Neural progenitor cell (in vitro differentiated cells): Measurements from ENCODE around the gene MYO1B. TPM values are rescaled to one million over a fixed set of nuclear protein-coding genes. Genes with fewer than 3 reads are reported as not detected.

Experiments used
- DNase-seq: peaks from one replicate; pipeline ENCODE4 v3.0.0-alpha.2; 2016; ENCODE audit warnings: low spot score
- H2AFZ ChIP-seq: fragments of 200-600 bp; sonication (generic); replicated peaks from 2 replicates; pipeline ENCODE4 v1.6.1; 2016; ENCODE audit warnings: antibody characterized with exemption
- H3F3A ChIP-seq: fragments of 200-600 bp; sonication (generic); 2 replicates; pipeline ENCODE4 v1.6.1; 2016; ENCODE audit warnings: antibody characterized with exemption, low read depth
- H3K27ac ChIP-seq: fragments of 200-600 bp; sonication (generic); 2 replicates; pipeline ENCODE4 v1.5.1; 2016; ENCODE audit warnings: mild to moderate bottlenecking
- H3K27me3 ChIP-seq: fragments of 200-600 bp; sonication (generic); 2 replicates; pipeline ENCODE4 v1.6.1; 2016; ENCODE audit warnings: mild to moderate bottlenecking, moderate library complexity
- H3K36me3 ChIP-seq: fragments of 200-600 bp; sonication (generic); 2 replicates; pipeline ENCODE4 v1.5.1; 2016
- H3K4me1 ChIP-seq: fragments of 200-600 bp; sonication (generic); 2 replicates; pipeline ENCODE4 v1.6.1; 2016; ENCODE audit warnings: mixed run types
- H3K4me2 ChIP-seq: fragments of 200-600 bp; sonication (generic); 2 replicates; pipeline ENCODE4 v1.6.1; 2016
- H3K4me3 ChIP-seq: fragments of 200-600 bp; sonication (generic); 2 replicates; pipeline ENCODE4 v1.5.1; 2016
- H3K79me2 ChIP-seq: fragments of 200-600 bp; sonication (generic); 2 replicates; pipeline ENCODE4 v1.6.1; 2016; ENCODE audit warnings: low read depth
- H3K9ac ChIP-seq: fragments of 200-600 bp; sonication (generic); 2 replicates; pipeline ENCODE4 v1.6.1; 2016
- H3K9me3 ChIP-seq: fragments of 200-600 bp; sonication (generic); 2 replicates; pipeline ENCODE4 v1.5.1; 2016; ENCODE audit warnings: low read depth
- H4K20me1 ChIP-seq: fragments of 200-600 bp; sonication (generic); 2 replicates; pipeline ENCODE4 v1.6.1; 2016; ENCODE audit warnings: low read depth
- H3K27ac Mint-ChIP-seq: 3 replicates; pipeline ENCODE4 v1.8.0; 2021; ENCODE audit warnings: mixed read lengths
- H3K27me3 Mint-ChIP-seq: 2 replicates; pipeline ENCODE4 v1.8.0; 2022; ENCODE audit warnings: low read depth, mild to moderate bottlenecking, inconsistent platforms, moderate library complexity, mixed read lengths; ENCODE audit not compliant: insufficient read depth
- H3K36me3 Mint-ChIP-seq: 3 replicates; pipeline ENCODE4 v1.8.0; 2021; ENCODE audit warnings: mixed read lengths
- H3K4me1 Mint-ChIP-seq: 3 replicates; pipeline ENCODE4 v1.8.0; 2021; ENCODE audit warnings: mixed read lengths
- H3K4me3 Mint-ChIP-seq: 3 replicates; pipeline ENCODE4 v1.8.0; 2021; ENCODE audit warnings: mild to moderate bottlenecking, moderate library complexity, mixed read lengths
- H3K9me3 Mint-ChIP-seq: 3 replicates; pipeline ENCODE4 v1.8.0; 2020; ENCODE audit warnings: mixed read lengths
- EZH2 ChIP-seq: fragments of 200-600 bp; sonication (generic); IDR thresholded peaks from 2 replicates; pipeline ENCODE4 v1.6.1; 2017; ENCODE audit warnings: antibody characterized with exemption, mild to moderate bottlenecking, moderate library complexity
- EZH2phosphoT487 ChIP-seq: fragments of 200-600 bp; sonication (generic); IDR thresholded peaks from 2 replicates; pipeline ENCODE4 v1.6.1; 2017; ENCODE audit warnings: antibody characterized with exemption
- total RNA-seq: library from RNA; depleted of rRNA; stranded (reverse); fragments of >200 nt; gene quantifications from 2 replicates; pipeline ENCODE4 v1.2.3, GENCODE V29; 2015; ENCODE audit warnings: low replicate concordance
- TF ChIP-seq, protein P1 (sequence below): fragments of 200-600 bp; sonication (generic); IDR thresholded peaks from 2 replicates; pipeline ENCODE4 v1.5.1; 2017; ENCODE audit warnings: antibody characterized with exemption, mild to moderate bottlenecking

Gene MYO1B
- total RNA-seq, 1 donor from 2014 or later: 88.0 TPM

DNA sequence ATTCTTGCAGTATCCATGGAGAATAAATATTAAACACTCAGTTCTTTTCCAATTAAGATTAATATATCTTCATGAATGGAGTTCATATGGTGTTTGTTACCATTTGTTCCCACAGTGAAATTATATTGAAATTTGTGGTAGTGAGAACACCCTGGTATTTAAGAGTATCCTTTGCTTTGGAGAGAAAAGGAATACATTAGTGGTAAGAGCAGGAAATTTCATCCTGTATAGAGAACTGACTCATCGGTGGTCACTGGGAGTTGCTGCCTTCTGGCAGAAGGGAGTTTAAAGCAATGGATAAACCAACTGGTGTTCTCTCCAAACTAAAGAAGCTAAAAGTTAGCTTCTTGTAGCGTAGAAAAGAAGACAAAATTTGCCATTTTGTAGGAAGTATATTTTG, 107.3 kb downstream of the MYO1B start:
- H3K27ac ChIP-seq: no peak overlapping the region
- no peaks in the 10 kb centered on the region for H3K27me3 ChIP-seq
- no peak overlapping the region for H3K27ac Mint-ChIP-seq
- H3K4me2 ChIP-seq: no peak overlapping the region
- no peaks in the 10 kb centered on the region for H3F3A ChIP-seq
- H3K27me3 Mint-ChIP-seq: no peaks in the 10 kb centered on the region
- H3K9me3 ChIP-seq: no peaks in the 10 kb centered on the region
- H3K36me3 Mint-ChIP-seq: peaks cover 54% of the 10 kb centered on the region
- no peak overlapping the region for H2AFZ ChIP-seq
- no peak overlapping the region for H3K4me3 ChIP-seq
- H3K4me1 Mint-ChIP-seq: no peaks in the 10 kb centered on the region
- H3K36me3 ChIP-seq: no peaks in the 10 kb centered on the region
- no peak overlapping the region for H3K9ac ChIP-seq
- no peaks in the 10 kb centered on the region for H3K9me3 Mint-ChIP-seq
- DNase-seq: no peak
- TF ChIP-seq EZH2phosphoT487 (no peak), EZH2 (no peak)
- TF ChIP-seq, protein P1, sequence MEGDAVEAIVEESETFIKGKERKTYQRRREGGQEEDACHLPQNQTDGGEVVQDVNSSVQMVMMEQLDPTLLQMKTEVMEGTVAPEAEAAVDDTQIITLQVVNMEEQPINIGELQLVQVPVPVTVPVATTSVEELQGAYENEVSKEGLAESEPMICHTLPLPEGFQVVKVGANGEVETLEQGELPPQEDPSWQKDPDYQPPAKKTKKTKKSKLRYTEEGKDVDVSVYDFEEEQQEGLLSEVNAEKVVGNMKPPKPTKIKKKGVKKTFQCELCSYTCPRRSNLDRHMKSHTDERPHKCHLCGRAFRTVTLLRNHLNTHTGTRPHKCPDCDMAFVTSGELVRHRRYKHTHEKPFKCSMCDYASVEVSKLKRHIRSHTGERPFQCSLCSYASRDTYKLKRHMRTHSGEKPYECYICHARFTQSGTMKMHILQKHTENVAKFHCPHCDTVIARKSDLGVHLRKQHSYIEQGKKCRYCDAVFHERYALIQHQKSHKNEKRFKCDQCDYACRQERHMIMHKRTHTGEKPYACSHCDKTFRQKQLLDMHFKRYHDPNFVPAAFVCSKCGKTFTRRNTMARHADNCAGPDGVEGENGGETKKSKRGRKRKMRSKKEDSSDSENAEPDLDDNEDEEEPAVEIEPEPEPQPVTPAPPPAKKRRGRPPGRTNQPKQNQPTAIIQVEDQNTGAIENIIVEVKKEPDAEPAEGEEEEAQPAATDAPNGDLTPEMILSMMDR: no peak
- no peak overlapping the region for H3K4me3 Mint-ChIP-seq
- H3K4me1 ChIP-seq: no peaks in the 10 kb centered on the region
- no peaks in the 10 kb centered on the region for H4K20me1 ChIP-seq
- no peaks in the 10 kb centered on the region for H3K79me2 ChIP-seq

DNA sequence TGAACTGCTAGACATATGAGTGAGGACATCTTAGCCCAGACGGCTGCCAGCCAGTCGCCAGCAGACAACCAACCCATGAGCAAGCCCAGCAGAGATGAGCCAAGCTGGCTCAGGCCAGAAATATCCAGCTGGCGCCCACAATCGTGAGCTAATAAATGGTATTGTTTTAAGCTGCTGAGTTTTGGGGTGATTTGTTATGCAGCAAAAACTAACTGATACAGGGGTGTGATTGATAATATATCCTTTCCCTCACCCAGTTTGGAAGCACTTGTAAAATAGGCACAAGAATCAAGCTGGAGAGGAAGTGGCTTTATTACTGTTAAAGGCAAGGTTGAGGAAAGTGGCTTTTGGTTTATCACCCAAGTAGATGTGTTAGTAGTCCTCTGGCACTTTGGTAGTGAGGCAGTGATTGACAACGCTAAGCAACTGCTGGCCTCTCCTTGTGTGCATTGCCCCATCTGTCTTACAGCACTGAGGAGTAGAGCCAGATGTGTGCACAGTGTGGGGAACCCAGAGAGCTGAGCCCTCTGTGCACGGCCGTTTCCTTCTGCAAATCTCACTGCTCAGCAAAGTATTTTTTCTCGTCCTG, 110.1 kb downstream of the MYO1B start:
- no peak overlapping the region for H3K4me2 ChIP-seq
- no peak overlapping the region for H3K27ac ChIP-seq
- TF ChIP-seq EZH2phosphoT487 (no peak), EZH2 (no peak)
- TF ChIP-seq, protein P1: no peak
- no peak overlapping the region for H3K9ac ChIP-seq
- H3K27me3 ChIP-seq: no peaks in the 10 kb centered on the region
- peaks cover 4% of the 10 kb centered on the region for H4K20me1 ChIP-seq
- no peaks in the 10 kb centered on the region for H3K79me2 ChIP-seq
- H3K27ac Mint-ChIP-seq: peak overlapping the region; percentile 50
- no peaks in the 10 kb centered on the region for H3K4me1 ChIP-seq
- no peaks in the 10 kb centered on the region for H3K27me3 Mint-ChIP-seq
- no peaks in the 10 kb centered on the region for H3K4me1 Mint-ChIP-seq
- H3K36me3 ChIP-seq: no peaks in the 10 kb centered on the region
- no peak overlapping the region for H3K4me3 ChIP-seq
- no peak overlapping the region for H3K4me3 Mint-ChIP-seq
- no peak overlapping the region for H2AFZ ChIP-seq
- no peaks in the 10 kb centered on the region for H3K9me3 Mint-ChIP-seq
- no peak for DNase-seq
- H3F3A ChIP-seq: no peaks in the 10 kb centered on the region
- no peaks in the 10 kb centered on the region for H3K9me3 ChIP-seq
- peaks cover 46% of the 10 kb centered on the region for H3K36me3 Mint-ChIP-seq

DNA sequence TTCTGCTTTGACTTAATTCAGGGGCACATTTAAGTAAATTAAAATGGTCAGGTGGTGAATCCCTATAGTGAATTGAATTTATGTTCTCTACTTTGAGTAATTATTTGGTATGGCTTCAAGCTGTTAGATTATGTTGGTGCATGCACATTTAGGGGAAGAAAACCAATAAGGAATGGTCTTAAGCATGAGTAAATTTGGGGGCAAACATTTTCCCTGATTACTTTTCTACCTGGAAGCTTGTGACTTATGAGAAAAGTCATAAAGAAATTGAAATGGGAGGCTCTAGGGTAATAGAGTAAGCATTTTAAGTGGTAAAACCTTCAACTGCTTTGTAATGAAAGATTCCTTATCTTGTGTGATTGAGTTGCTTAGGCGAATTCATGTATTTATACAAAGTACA, 112.5 kb downstream of the MYO1B start:
- TF ChIP-seq, protein P1: no peak
- TF ChIP-seq EZH2: no peak
- TF ChIP-seq EZH2phosphoT487: no peak
- Histone ChIP-seq H3K27ac (no peak overlapping the region), H3K36me3 (no peaks in the 10 kb centered on the region), H2AFZ (no peak overlapping the region), H3K4me2 (no peak overlapping the region), H3K4me3 (no peak overlapping the region), H3K27me3 (no peaks in the 10 kb centered on the region), H3K4me1 (no peaks in the 10 kb centered on the region), H3F3A (no peaks in the 10 kb centered on the region), H4K20me1 (peaks cover 4% of the 10 kb centered on the region), H3K9ac (no peak overlapping the region), H3K79me2 (no peaks in the 10 kb centered on the region), H3K9me3 (no peaks in the 10 kb centered on the region)
- no peak overlapping the region for H3K27ac Mint-ChIP-seq
- DNase-seq: no peak
- no peaks in the 10 kb centered on the region for H3K9me3 Mint-ChIP-seq
- no peak overlapping the region for H3K4me3 Mint-ChIP-seq
- no peaks in the 10 kb centered on the region for H3K4me1 Mint-ChIP-seq
- peaks cover 45% of the 10 kb centered on the region for H3K36me3 Mint-ChIP-seq
- no peaks in the 10 kb centered on the region for H3K27me3 Mint-ChIP-seq
